ENCODE data around the gene CEP295NL.

CEP295NL gene

DNA sequence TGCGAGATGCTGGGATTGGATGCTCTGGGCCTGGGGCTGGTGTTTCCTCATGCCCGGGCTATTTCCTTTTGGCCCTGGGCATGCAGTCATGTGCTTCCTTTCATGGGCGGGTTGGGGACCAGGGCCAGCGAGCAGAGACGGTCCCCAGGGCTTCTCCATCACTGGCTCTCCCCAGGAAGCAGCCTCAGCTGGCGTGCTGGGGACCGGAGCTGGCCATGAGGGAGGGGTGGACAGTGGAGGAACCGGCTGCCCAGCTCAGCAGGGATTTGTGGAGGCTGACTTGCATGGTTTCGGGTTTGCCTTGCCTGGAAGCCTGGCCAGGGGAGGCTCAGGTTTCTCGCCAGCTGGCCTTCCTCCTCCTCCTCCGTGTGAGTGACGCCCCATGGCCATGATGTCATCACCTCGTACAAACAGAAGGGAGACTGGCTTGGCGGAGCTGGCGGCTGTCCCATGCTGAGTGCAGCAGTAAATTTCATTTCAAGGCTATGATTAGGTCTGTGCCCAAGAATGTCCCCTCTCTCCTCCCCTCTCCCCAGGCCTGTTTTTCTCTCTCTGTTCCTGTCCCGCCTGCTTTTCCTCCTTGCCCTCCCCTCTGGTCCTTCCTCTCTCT, 31.1 kb upstream of the CEP295NL start:
- Histone ChIP-seq H3K4me3 (ENCODE audit: low read length) (no peak overlapping the region), H3K27me3 (ENCODE audit: low read depth, low read length) (peaks cover 4% of the 10 kb centered on the region; the same call in 1 of the 2 replicates), H3K4me1 (ENCODE audit: low read length) (peaks cover 9% of the 10 kb centered on the region), H2AFZ (ENCODE audit: low read depth, low read length) (peak overlapping the region; percentile 71; the same call in 1 of the 2 replicates), H3K36me3 (replicated peaks; ENCODE audit: low read depth, low read length) (no peaks in the 10 kb centered on the region), H3K9ac (ENCODE audit: low read length) (no peak overlapping the region), H3K27ac (ENCODE audit: low read length) (no peak overlapping the region), H3K9me3 (ENCODE audit: insufficient read depth, low read length) (no peaks in the 10 kb centered on the region), H4K20me1 (ENCODE audit: insufficient read depth, low read length) (no peaks in the 10 kb centered on the region), H3K79me2 (ENCODE audit: low read length) (no peaks in the 10 kb centered on the region), H3K4me2 (ENCODE audit: low read length) (peak overlapping the region; percentile 11)
- TF ChIP-seq, protein P1, sequence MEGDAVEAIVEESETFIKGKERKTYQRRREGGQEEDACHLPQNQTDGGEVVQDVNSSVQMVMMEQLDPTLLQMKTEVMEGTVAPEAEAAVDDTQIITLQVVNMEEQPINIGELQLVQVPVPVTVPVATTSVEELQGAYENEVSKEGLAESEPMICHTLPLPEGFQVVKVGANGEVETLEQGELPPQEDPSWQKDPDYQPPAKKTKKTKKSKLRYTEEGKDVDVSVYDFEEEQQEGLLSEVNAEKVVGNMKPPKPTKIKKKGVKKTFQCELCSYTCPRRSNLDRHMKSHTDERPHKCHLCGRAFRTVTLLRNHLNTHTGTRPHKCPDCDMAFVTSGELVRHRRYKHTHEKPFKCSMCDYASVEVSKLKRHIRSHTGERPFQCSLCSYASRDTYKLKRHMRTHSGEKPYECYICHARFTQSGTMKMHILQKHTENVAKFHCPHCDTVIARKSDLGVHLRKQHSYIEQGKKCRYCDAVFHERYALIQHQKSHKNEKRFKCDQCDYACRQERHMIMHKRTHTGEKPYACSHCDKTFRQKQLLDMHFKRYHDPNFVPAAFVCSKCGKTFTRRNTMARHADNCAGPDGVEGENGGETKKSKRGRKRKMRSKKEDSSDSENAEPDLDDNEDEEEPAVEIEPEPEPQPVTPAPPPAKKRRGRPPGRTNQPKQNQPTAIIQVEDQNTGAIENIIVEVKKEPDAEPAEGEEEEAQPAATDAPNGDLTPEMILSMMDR (IDR thresholded peaks at IDR 0.05; ENCODE audit: low read depth, low read length) = no peak
- no peak for TF ChIP-seq EZH2phosphoT487 (IDR thresholded peaks at IDR 0.05; ENCODE audit: low read depth)

DNA sequence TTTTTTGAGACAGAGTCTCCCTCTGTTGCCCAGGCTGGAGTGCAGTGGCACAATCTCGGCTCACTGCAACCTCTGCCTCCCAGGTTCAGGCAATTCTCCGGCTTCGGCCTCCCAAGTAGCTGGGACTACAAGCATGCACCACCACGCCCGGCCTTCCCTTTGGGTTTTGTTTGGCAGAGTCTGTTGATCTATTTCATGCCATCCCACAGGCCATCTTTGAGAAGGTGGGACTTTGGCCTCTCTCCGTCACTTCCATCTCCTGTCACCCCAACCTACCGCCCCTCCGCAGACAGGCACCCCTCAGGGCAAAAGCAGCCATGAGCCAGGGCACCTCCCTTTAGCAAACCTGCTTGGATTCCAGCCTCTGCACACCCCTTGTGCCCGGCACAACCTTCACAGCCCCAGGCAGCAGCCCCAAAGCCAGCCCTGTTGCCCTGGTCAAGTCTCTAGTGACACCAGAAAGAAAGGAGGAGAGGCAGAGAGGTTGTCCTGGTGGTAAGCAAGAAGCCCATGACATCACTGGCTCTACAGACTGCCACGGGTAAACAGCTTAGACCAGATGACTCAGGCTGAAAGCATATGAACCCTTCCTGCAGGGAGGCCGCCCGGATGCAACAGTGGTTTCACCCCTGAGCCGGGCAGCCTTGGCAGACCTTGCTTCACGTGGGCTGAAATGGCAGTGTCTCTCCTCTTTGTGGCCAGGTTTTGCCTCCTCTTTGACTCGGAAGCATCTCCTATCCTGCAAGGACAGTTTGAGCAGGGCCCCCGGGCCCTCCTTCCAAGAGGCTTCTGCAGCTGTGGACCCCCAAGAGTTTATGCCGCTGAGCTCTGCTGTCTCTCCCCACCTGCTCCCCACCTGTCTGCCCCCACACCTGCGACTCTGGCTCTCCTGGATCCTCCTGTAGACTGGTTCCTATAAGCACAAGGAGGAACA, 30.3 kb upstream of the CEP295NL start:
- Histone ChIP-seq H3K9me3 (ENCODE audit: insufficient read depth, low read length) (no peaks in the 10 kb centered on the region), H3K4me3 (ENCODE audit: low read length) (no peak overlapping the region), H3K9ac (ENCODE audit: low read length) (no peak overlapping the region), H3K79me2 (ENCODE audit: low read length) (no peaks in the 10 kb centered on the region), H3K27ac (ENCODE audit: low read length) (no peak overlapping the region), H3K4me2 (ENCODE audit: low read length) (peak overlapping the region; percentile 11; the same call in 1 of the 2 replicates), H4K20me1 (ENCODE audit: insufficient read depth, low read length) (no peaks in the 10 kb centered on the region), H3K27me3 (ENCODE audit: low read depth, low read length) (peaks cover 4% of the 10 kb centered on the region; the same call in 1 of the 2 replicates), H2AFZ (ENCODE audit: low read depth, low read length) (peak overlapping the region; percentile 71; the same call in 1 of the 2 replicates), H3K4me1 (ENCODE audit: low read length) (peaks cover 9% of the 10 kb centered on the region), H3K36me3 (replicated peaks; ENCODE audit: low read depth, low read length) (no peaks in the 10 kb centered on the region)
- TF ChIP-seq EZH2phosphoT487 (IDR thresholded peaks at IDR 0.05; ENCODE audit: low read depth) = no peak
- TF ChIP-seq, protein P1 (IDR thresholded peaks at IDR 0.05; ENCODE audit: low read depth, low read length) = no peak

DNA sequence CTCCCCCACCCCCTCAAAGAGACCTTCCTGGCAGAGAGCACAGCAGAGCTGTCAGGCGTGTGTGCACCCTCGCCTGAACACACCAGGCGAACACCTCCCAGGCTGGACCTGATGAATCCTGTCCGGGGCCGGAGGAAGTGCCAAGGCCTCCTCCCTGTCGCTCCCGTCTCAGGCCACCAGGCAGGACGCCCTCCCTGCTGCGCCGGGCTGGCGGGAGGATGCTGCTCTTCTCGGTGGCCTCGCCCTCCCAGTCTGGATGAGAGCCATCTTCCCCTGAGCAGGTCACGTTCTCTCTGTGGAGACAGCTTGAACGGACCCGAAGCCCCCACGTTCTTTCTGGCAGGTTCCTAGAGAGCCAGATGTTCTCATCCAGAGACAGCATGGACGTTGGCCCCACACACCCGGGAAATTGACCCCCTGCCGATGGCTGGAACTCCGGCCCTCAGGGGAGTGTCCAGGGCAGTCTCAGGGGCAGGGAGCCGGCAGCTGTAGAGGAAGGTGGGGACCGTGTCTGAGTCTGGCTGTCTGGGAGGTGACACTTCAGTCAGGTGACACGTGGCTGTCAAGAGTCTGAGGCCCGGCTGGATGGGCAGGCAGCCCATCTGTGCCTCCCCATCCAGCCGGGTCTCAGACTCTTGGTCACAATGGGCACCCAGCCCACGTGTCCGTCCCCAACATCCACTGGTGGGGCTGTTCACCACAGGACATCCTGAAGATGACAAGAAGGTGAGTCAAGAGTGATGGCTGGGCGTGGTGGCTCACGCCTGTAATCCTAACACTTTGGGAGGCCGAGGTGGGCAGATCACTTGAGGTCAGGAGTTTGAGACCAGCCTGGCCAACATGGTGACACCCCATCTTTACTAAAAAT, 27.1 kb upstream of the CEP295NL start:
- TF ChIP-seq, protein P1 (IDR thresholded peaks at IDR 0.05; ENCODE audit: low read depth, low read length) = no peak
- TF ChIP-seq EZH2phosphoT487 (IDR thresholded peaks at IDR 0.05; ENCODE audit: low read depth) = no peak
- no peak overlapping the region for H3K4me2 ChIP-seq (ENCODE audit: low read length)
- no peaks in the 10 kb centered on the region for H3K9me3 ChIP-seq (ENCODE audit: insufficient read depth, low read length)
- no peak overlapping the region for H3K27ac ChIP-seq (ENCODE audit: low read length)
- no peaks in the 10 kb centered on the region for H3K79me2 ChIP-seq (ENCODE audit: low read length)
- H4K20me1 ChIP-seq (ENCODE audit: insufficient read depth, low read length) = no peaks in the 10 kb centered on the region
- no peak overlapping the region for H3K4me3 ChIP-seq (ENCODE audit: low read length)
- H3K9ac ChIP-seq (ENCODE audit: low read length) = no peak overlapping the region
- H3K27me3 ChIP-seq (ENCODE audit: low read depth, low read length) = peaks cover 12% of the 10 kb centered on the region
- no peak overlapping the region for H2AFZ ChIP-seq (ENCODE audit: low read depth, low read length)
- peaks cover 9% of the 10 kb centered on the region for H3K4me1 ChIP-seq (ENCODE audit: low read length)
- no peaks in the 10 kb centered on the region for H3K36me3 ChIP-seq (replicated peaks; ENCODE audit: low read depth, low read length)
